ENCODE measurements around the gene SLFN5. TPM values are rescaled to one million over a fixed set of nuclear protein-coding genes. Genes with fewer than 3 reads are reported as not detected.

Gene SLFN5
- total and polyA plus RNA-seq, 8 donors, result 0.58 to 59.5 (median 10.9) TPM

DNA sequence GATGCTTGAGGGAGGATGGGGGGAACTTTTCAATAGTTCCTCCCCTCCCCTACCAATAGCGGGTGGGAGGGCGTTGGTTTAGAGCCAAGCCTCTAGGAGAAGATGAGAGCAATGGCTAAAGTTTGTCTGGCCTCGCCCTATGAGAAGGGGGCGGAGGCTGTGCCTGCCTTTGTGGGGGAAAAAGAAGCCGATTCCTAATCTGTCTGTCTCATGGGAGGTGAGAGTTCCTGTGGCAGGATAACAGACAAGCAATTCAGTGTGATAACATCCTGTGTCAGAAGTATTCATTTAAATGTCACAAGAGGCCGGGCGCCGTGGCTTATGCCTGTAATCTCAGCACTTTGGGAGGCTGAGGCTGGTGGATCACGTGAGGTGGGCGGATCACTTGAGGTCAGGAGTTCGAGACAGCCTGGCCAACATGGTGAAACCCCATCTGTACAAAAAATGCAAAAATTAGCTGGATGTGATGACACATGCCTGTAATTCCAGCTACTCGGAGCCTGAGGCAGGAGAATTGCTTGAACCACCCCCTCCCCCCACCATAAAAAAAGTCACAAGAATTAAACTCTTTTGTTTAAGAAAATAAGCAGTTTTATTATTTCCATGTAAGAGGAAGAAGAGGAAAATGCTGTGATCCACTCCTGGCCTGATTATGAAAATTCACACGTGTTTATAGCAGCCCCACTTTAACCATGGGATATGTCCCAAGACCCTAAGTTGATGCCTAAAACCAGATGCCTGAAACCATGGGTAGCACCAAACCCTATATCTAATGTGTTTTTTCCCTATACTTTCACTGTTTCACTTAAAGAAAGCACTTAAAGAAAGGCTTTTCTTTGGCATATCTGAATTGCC is 1.7 kb downstream of the SLFN5 start:
- Histone ChIP-seq H3K4me3 (peak overlapping the region; percentile 61 to 92 (median 70)), H3K9me3 (no peaks in the 10 kb centered on the region), H3K27me3 (no peaks in the 10 kb centered on the region), H3K4me1 (peaks cover 23 to 59% (median 35%) of the 10 kb centered on the region in 4 donors), H3K36me3 (peaks cover 0 to 14% (median 4%) of the 10 kb centered on the region in 4 donors), H3K27ac (peak overlapping the region; percentile 71 to 99 (median 96))
- DNase-seq, result peak; percentile 66 to 81
- intact Hi-C loops (cut with DNase I; ENCODE audit: low total_unique reads), result no loop called here
- TF ChIP-seq, protein P1, sequence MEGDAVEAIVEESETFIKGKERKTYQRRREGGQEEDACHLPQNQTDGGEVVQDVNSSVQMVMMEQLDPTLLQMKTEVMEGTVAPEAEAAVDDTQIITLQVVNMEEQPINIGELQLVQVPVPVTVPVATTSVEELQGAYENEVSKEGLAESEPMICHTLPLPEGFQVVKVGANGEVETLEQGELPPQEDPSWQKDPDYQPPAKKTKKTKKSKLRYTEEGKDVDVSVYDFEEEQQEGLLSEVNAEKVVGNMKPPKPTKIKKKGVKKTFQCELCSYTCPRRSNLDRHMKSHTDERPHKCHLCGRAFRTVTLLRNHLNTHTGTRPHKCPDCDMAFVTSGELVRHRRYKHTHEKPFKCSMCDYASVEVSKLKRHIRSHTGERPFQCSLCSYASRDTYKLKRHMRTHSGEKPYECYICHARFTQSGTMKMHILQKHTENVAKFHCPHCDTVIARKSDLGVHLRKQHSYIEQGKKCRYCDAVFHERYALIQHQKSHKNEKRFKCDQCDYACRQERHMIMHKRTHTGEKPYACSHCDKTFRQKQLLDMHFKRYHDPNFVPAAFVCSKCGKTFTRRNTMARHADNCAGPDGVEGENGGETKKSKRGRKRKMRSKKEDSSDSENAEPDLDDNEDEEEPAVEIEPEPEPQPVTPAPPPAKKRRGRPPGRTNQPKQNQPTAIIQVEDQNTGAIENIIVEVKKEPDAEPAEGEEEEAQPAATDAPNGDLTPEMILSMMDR (IDR thresholded peaks at IDR 0.05), result no peak
- peak; percentile 20 to 70 (median 51) for TF ChIP-seq POLR2AphosphoS5 (IDR thresholded peaks at IDR 0.05)
- 28 to 34% (median 29%) methylated on average over 13 of the region's 13 CpGs for WGBS, 5 donors

GRCh38 chr17:35245196-35245486 is 2.3 kb downstream of the SLFN5 start:
- H3K9me3 ChIP-seq, result no peaks in the 10 kb centered on the region
- no peak for DNase-seq
- TF ChIP-seq POLR2AphosphoS5 (IDR thresholded peaks at IDR 0.05), result peak in 1 of 3 donors; percentile 52
- TF ChIP-seq EP300 (IDR thresholded peaks at IDR 0.05), result no peak
- H3K4me1 ChIP-seq, result peaks cover 23 to 59% (median 35%) of the 10 kb centered on the region in 4 donors
- H3K36me3 ChIP-seq, result peaks cover 0 to 16% (median 4%) of the 10 kb centered on the region in 4 donors
- H3K4me3 ChIP-seq, result peak overlapping the region in 2 of 4 donors; percentile 61 to 62
- H3K27me3 ChIP-seq, result no peaks in the 10 kb centered on the region
- WGBS, 5 donors, result 33 to 59% (median 43%) methylated on average over 1 of the region's 1 CpG
- H3K27ac ChIP-seq, result peak overlapping the region in 3 of 5 donors; percentile 94 to 99 (median 96)
- intact Hi-C loops (cut with DNase I; ENCODE audit: low total_unique reads), result no loop called here

DNA sequence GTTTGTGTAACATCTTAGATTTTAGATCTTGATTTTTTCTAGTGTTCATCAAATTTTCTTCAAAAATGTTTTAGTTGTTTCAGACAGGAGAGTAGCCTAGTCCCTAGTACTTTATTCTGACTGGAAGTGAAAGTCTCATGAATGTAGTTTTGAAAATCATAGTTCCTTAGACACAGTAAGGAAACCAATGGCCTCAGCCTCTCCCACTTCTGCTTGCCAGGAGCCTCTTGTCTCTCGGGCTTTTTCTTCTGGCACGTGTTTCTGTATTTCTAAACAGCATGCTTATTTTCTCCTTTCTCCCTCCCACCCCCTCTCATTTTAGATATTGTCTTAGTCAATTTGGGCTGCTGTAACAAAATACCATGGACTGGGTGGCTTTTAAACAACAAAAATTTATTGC is 9.8 kb downstream of the SLFN5 start:
- Histone ChIP-seq H3K36me3 (peaks cover 0 to 11% (median 3%) of the 10 kb centered on the region in 4 donors), H3K27ac (peak overlapping the region in 2 of 5 donors; percentile 20 to 80), H3K4me1 (peaks cover 33 to 54% (median 45%) of the 10 kb centered on the region in 4 donors), H3K4me3 (no peak overlapping the region), H3K27me3 (no peaks in the 10 kb centered on the region), H3K9me3 (no peaks in the 10 kb centered on the region)
- WGBS, 5 donors, result 51 to 68% (median 56%) methylated on average over 2 of the region's 2 CpGs
- TF ChIP-seq POLR2AphosphoS5 (IDR thresholded peaks at IDR 0.05) (no peak), POLR2A (IDR thresholded peaks at IDR 0.05) (no peak), EP300 (IDR thresholded peaks at IDR 0.05) (no peak)
- TF ChIP-seq, protein P1 (IDR thresholded peaks at IDR 0.05), result no peak
- intact Hi-C loops (cut with DNase I; ENCODE audit: low total_unique reads), result no loop called here
- DNase-seq, result no peak

- peak; percentile 54 to 86 for DNase-seq
Measured at GRCh38 chr17:35254107-35254773, 11.4 kb downstream of the SLFN5 start.

More at GRCh38 chr17:35254107-35254773, 11.4 kb downstream of the SLFN5 start:
- no peak overlapping the region for H3K4me3 ChIP-seq
- H3K27ac ChIP-seq, result peak overlapping the region; percentile 48 to 80 (median 78)
- intact Hi-C loops (cut with DNase I; ENCODE audit: low total_unique reads), result no loop called here
- no peaks in the 10 kb centered on the region for H3K27me3 ChIP-seq
- peaks cover 2 to 12% (median 9%) of the 10 kb centered on the region in 4 donors for H3K36me3 ChIP-seq
- TF ChIP-seq, protein P1 (IDR thresholded peaks at IDR 0.05), result no peak
- TF ChIP-seq POLR2AphosphoS5 (IDR thresholded peaks at IDR 0.05), result peak; percentile 68 to 89 (median 72)
- H3K9me3 ChIP-seq, result no peaks in the 10 kb centered on the region
- H3K4me1 ChIP-seq, result peaks cover 35 to 61% (median 53%) of the 10 kb centered on the region in 4 donors
- WGBS, 5 donors, result 42 to 50% (median 44%) methylated on average over 8 of the region's 8 CpGs

Data from stomach (tissue), 9 donors.